Heart left ventricle (tissue), 13 donors: ENCODE results near the gene SULT4A1.

ENCODE experiments used
- POLR2A ChIP-seq, 2 donors: fragments of 450-650 bp; IDR thresholded peaks; one replicate each; pipeline ENCODE4 v1.6.1; 2017; ENCODE audit warnings: antibody characterized with exemption in 2 of 2, mild to moderate bottlenecking in 2 of 2, moderate library complexity in 2 of 2
- TF ChIP-seq, protein P1 (sequence below), 12 donors: fragments of 200-600 bp; sonication (generic) in 4 of 12; IDR thresholded peaks; one replicate each; pipeline versions ENCODE4 v1.5.0 to v1.8.0; 2018 to 2022; ENCODE audit warnings: antibody characterized with exemption in 12 of 12, mild to moderate bottlenecking in 5 of 12
- donor health status: ischemic (EF 13 %, LVEDD 7.1; RV severe dilation, severe dysfunction).
- donor health status: DM: no; HTN: yes; CAD: no.
- donor health status: DM: no; HTN: no; CAD: no.
- donor health status: ischemic (EF 25% LVEDD 6.9; RV normal size, moderate dysfunction).
- donor health status: ischemic (EF 25% LVEDD 5.7; RV mildly dilated, moderate dysfunction).
- donor health status: ischemic (EF 35%, LVEDD 5.7; RV mildly dilated, moderate dysfunction).
- donor health status: nonischemic (EF 11% LVEDD 7.7; RV severe dilation, severe dysfunction).
- donor health status: DM: yes; HTN: yes; CAD: no.
- donor health status: PGD.
- donor health status: ischemic (EF 29% LVEDD 5.4; RV normal size, mild dysfunction).
- donor health status: nonischemic (EF 23%, LVEDD 6.1; RV moderate dilation, normal function).

DNA sequence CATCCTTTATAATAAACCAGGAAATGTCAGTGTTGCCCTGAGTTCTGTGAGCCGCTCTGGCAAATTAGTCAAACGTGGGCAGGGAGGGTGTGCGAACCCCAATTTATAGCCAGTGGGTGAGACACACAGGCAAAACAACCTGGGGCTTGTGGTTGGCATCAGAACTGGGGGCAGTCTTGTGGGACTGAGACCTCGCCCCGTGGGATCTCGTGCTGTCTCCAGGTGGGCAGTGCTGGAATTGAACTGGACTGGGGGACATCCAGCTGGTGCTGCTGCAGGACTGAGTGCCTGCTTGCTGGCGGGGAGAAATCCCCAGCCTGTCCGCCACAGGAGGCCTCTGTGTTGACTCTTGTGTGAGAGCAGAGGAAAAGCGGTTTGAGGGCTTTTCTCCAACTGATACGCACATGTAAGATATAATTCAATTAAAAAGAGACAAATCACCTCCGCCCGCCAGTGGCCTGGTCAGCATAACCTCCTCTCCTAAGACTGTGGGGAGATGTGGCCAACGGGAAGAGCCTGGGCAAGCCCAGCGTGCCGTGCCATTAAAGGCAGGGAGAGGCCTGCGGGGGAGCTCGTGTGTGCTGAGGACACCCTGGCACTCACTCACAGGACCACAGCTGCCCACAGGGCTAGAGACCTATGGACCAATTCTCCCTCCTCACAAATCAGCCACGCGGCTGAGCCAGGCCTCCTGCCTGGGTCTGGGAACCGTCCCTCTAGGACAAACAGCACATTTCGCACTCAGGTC is 18.4 kb downstream of the SULT4A1 start:
- TF ChIP-seq, protein P1, sequence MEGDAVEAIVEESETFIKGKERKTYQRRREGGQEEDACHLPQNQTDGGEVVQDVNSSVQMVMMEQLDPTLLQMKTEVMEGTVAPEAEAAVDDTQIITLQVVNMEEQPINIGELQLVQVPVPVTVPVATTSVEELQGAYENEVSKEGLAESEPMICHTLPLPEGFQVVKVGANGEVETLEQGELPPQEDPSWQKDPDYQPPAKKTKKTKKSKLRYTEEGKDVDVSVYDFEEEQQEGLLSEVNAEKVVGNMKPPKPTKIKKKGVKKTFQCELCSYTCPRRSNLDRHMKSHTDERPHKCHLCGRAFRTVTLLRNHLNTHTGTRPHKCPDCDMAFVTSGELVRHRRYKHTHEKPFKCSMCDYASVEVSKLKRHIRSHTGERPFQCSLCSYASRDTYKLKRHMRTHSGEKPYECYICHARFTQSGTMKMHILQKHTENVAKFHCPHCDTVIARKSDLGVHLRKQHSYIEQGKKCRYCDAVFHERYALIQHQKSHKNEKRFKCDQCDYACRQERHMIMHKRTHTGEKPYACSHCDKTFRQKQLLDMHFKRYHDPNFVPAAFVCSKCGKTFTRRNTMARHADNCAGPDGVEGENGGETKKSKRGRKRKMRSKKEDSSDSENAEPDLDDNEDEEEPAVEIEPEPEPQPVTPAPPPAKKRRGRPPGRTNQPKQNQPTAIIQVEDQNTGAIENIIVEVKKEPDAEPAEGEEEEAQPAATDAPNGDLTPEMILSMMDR (IDR thresholded peaks at IDR 0.05): no peak
- TF ChIP-seq POLR2A (IDR thresholded peaks at IDR 0.05): no peak
